Right hindlimb (tissue), 1 donor: Measurements from ENCODE around the gene WWOX.

ENCODE experiments used
- DNase-seq: peaks from one replicate; pipeline ENCODE4 v3.0.0-alpha.2; 2018

The WWOX gene

GRCh38 chr16:78446486-78446885 lies 347.0 kb downstream of the WWOX start:
- DNase-seq: no peak

- DNase-seq: no peak
Observed at GRCh38 chr16:78446992-78447563, 347.6 kb downstream of the WWOX start.

GRCh38 chr16:78448658-78449271 lies 349.3 kb downstream of the WWOX start:
- no peak for DNase-seq

- DNase-seq: no peak
Observed at GRCh38 chr16:78450255-78450654, 350.8 kb downstream of the WWOX start.

GRCh38 chr16:78452025-78452555 lies 352.6 kb downstream of the WWOX start:
- DNase-seq: no peak

- no peak for DNase-seq
Observed at GRCh38 chr16:78455861-78456260, 356.4 kb downstream of the WWOX start.

- no peak for DNase-seq
Observed at GRCh38 chr16:78458588-78458987, 359.1 kb downstream of the WWOX start.

- no peak for DNase-seq
Observed at GRCh38 chr16:78460428-78460827, 361.0 kb downstream of the WWOX start.

- DNase-seq: no peak
Observed at GRCh38 chr16:78461087-78461486, 361.6 kb downstream of the WWOX start.

- DNase-seq: peak; percentile 25
Observed at GRCh38 chr16:78461496-78462287, 362.2 kb downstream of the WWOX start.

GRCh38 chr16:78462288-78463208 lies 363.1 kb downstream of the WWOX start:
- no peak for DNase-seq

- DNase-seq: no peak
Observed at GRCh38 chr16:78463591-78463990, 364.1 kb downstream of the WWOX start.

- DNase-seq: no peak
Observed at GRCh38 chr16:78464833-78465232, 365.4 kb downstream of the WWOX start.

GRCh38 chr16:78465730-78466129 lies 366.3 kb downstream of the WWOX start:
- no peak for DNase-seq

GRCh38 chr16:78469787-78470186 lies 370.3 kb downstream of the WWOX start:
- no peak for DNase-seq

GRCh38 chr16:78473031-78473699 lies 373.7 kb downstream of the WWOX start:
- DNase-seq: no peak

GRCh38 chr16:78474762-78475161 lies 375.3 kb downstream of the WWOX start:
- DNase-seq: no peak

- DNase-seq: no peak
Observed at GRCh38 chr16:78476615-78477014, 377.2 kb downstream of the WWOX start.

GRCh38 chr16:78478267-78478861 lies 378.9 kb downstream of the WWOX start:
- DNase-seq: no peak

GRCh38 chr16:78479723-78480122 lies 380.3 kb downstream of the WWOX start:
- DNase-seq: no peak

GRCh38 chr16:78480588-78480987 lies 381.1 kb downstream of the WWOX start:
- no peak for DNase-seq
